ENCODE data around the gene EZR. TPM values are rescaled to one million over a fixed set of nuclear protein-coding genes. Genes with fewer than 3 reads are reported as not detected.

The EZR gene
- 207 and 254 TPM in 2 replicates for polyA plus RNA-seq (2011; rRNA removed)
- 181 and 208 TPM in 2 replicates for polyA plus RNA-seq (2012; cell fraction: cytosol; rRNA removed)
- polyA plus RNA-seq (2012; cell fraction: nucleus; rRNA removed) = 283 and 311 TPM in 2 replicates
- 219 to 259 TPM (median 219 TPM) in 3 replicates for polyA plus RNA-seq (2017; fragmentation: RNase III; extraction: RNeasy Plus Mini Kit Qiagen cat#74134 plus additional on column Dnase treatment)
- 183 and 197 TPM in 2 replicates for polyA minus RNA-seq (2011; rRNA and poly(A)+ RNA removed)

DNA sequence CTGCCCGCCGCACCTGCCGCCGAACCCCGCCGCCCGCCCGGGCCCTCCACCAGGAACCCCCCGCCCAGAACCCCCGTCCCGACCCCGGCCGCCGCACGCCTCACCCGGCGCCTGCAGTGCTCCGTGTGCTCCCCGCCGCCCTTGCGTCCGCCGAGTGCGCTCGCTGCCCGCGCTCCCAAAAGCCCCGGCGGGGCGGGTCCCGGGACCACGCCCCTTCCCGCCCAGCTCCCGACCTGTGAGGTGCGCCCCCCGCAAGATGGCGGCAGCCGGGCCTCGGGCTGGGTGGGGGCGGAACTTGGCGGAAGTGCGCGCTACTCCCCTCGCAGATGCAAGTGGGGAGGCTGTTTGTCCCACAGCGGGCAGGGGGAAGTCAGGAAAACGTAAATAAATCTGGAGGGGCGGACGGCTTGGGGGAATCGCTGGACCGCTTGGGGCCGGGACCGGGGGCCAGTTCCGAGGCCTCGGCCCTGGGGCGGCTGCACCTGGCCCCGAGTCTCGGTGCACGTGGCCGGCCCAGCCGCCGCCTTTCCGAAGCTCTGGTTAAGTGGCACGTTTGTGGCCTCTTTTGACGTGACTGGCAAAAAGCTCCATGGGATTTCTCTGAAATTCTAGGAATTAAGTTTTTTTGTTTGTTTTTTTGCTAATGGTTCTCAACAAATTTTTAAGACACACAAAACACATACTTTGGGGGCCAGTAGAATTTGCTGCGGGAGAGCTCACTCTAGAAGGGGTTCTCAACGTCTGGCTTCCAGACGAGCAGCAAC is at the start of gene EZR:
EZR (minus strand) TSS at position 156 of the 764 bp plus-strand sequence. CDS start 1,275 bp downstream, outside the sequence.
- Histone ChIP-seq H3K4me2 (peak within 1 kb of the TSS; percentile 92), H3K4me1 (peaks cover 17% of the 10 kb centered on the region), H3K9me3 (no peaks in the 10 kb centered on the region), H3K27ac (peak within 1 kb of the TSS; percentile 98 to 99), H3K4me3 (peak within 1 kb of the TSS; percentile 90)
- 31% methylated on average over 15 of the region's 67 CpGs for WGBS (ENCODE audit: missing lambda C conversion rate)
- DNase-seq (ENCODE audit: low read depth in 1 of 2, low spot score in 1 of 2) = peak; percentile 77 to 86
- FAIRE-seq = no peak
- CTCF ChIA-PET = interaction anchor here (0.6 to 0.9 kb wide), 3 partner anchors 10 to 189 kb away, joined by 3 read pairs; no protein-coding TSS in a partner anchor
- POLR2A ChIA-PET = interaction anchor here (0.6 to 2.0 kb wide), 8 partner anchors 11 to 261 kb away, joined by 3 to 36 read pairs (median 6); no protein-coding TSS in a partner anchor
- peak; percentile 71 to 82 for ATAC-seq
- TF ChIP-seq PHF8 (IDR thresholded peaks at IDR 0.05; ENCODE audit: borderline replicate concordance, low read depth) (peak; percentile 69; the same call in 1 of the 2 replicates), HOXA7 (CRISPR knock-in tag; IDR thresholded peaks at IDR 0.05) (peak; percentile 88), NR3C1 (IDR thresholded peaks at IDR 0.05) (no peak), FOSB (CRISPR knock-in tag; IDR thresholded peaks at IDR 0.05) (peak; percentile 75; the same call in 1 of the 2 replicates), HOXB13 (CRISPR knock-in tag; IDR thresholded peaks at IDR 0.05; ENCODE audit: low read depth) (peak; percentile 99), RARB (CRISPR knock-in tag; IDR thresholded peaks at IDR 0.05) (0 out of 2 replicates have a peak, but pooled peaks have one; percentile 64), CBX8 (IDR thresholded peaks at IDR 0.05) (no peak), HOXB5 (CRISPR knock-in tag; IDR thresholded peaks at IDR 0.05) (peak; percentile 98), EP300 (IDR thresholded peaks at IDR 0.05) (no peak), NFE2L2 (conservative IDR thresholded peaks at IDR 0.05; ENCODE audit: low read length) (no peak), USF2 (IDR thresholded peaks at IDR 0.05) (peak; percentile 10; the same call in 1 of the 2 replicates), KDM1A (IDR thresholded peaks at IDR 0.05; ENCODE audit: low read depth) (no peak), ZNF302 (CRISPR knock-in tag; IDR thresholded peaks at IDR 0.05) (no peak; the same call in 1 of the 2 replicates), SMC3 (IDR thresholded peaks at IDR 0.05) (no peak), RCOR1 (IDR thresholded peaks at IDR 0.05; ENCODE audit: low read depth, low read length) (no peak), RAD21 (conservative IDR thresholded peaks at IDR 0.05 in 1 of 2, IDR thresholded peaks at IDR 0.05 in 1 of 2) (peak in 1 of 2 experiments; percentile 25; a peak in 1 of 5 replicates), EHF (CRISPR knock-in tag; IDR thresholded peaks at IDR 0.05) (peak; percentile 98), JUNB (IDR thresholded peaks at IDR 0.05) (no peak), CHD4 (IDR thresholded peaks at IDR 0.05; ENCODE audit: borderline replicate concordance) (no peak), HMGXB4 (CRISPR knock-in tag; IDR thresholded peaks at IDR 0.05; ENCODE audit: borderline replicate concordance) (peak; percentile 72), ZC3H11A (IDR thresholded peaks at IDR 0.05) (no peak), TP53 (CRISPR knock-in tag; IDR thresholded peaks at IDR 0.05) (peak; percentile 91; the same call in 1 of the 2 replicates), CEBPB (IDR thresholded peaks at IDR 0.05) (no peak), BCL3 (IDR thresholded peaks at IDR 0.05) (peak; percentile 77; the same call in 2 of the 3 replicates), POLR2AphosphoS2 (conservative IDR thresholded peaks at IDR 0.05; ENCODE audit: low read length) (no peak), ZFP36 (IDR thresholded peaks at IDR 0.05; ENCODE audit: borderline replicate concordance, partially characterized antibody) (no peak), NPAS2 (CRISPR knock-in tag; IDR thresholded peaks at IDR 0.05; ENCODE audit: borderline replicate concordance) (peak; percentile 47; the same call in 1 of the 2 replicates), GATA3 (IDR thresholded peaks at IDR 0.05; ENCODE audit: borderline replicate concordance) (no peak), BHLHE40 (IDR thresholded peaks at IDR 0.05; ENCODE audit: low read depth, low read length) (no peak), CTCF (IDR thresholded peaks at IDR 0.05) (no peak)
- TF ChIP-seq, protein P1, sequence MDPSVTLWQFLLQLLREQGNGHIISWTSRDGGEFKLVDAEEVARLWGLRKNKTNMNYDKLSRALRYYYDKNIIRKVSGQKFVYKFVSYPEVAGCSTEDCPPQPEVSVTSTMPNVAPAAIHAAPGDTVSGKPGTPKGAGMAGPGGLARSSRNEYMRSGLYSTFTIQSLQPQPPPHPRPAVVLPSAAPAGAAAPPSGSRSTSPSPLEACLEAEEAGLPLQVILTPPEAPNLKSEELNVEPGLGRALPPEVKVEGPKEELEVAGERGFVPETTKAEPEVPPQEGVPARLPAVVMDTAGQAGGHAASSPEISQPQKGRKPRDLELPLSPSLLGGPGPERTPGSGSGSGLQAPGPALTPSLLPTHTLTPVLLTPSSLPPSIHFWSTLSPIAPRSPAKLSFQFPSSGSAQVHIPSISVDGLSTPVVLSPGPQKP (IDR thresholded peaks at IDR 0.05; ENCODE audit: low read depth, low read length) = no peak
- TF ChIP-seq, protein P2, sequence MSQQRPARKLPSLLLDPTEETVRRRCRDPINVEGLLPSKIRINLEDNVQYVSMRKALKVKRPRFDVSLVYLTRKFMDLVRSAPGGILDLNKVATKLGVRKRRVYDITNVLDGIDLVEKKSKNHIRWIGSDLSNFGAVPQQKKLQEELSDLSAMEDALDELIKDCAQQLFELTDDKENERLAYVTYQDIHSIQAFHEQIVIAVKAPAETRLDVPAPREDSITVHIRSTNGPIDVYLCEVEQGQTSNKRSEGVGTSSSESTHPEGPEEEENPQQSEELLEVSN (IDR thresholded peaks at IDR 0.05; ENCODE audit: borderline replicate concordance, low read depth) = peak; percentile 99

All from A549 (cell line).